GM13977 (cell line): ENCODE data around the gene FBXW9.

Experiments used
- DNase-seq: peaks from one replicate; pipeline ENCODE4 v3.0.0; 2012; ENCODE audit warnings: low spot score
- in situ Hi-C: fragments of 300-500 bp; cut with MboI; formaldehyde crosslinking; loops from one replicate; pipeline ENCODE4 v1.12.0; 2022; ENCODE audit warnings: low sequenced_read_pairs, low pct_unique_long_range_greater_than_20kb, mixed read lengths, inconsistent platforms; ENCODE audit not compliant: unreplicated experiment
- TF ChIP-seq, protein P1 (sequence below): IDR thresholded peaks from 2 replicates; pipeline ENCODE4 v1.5.1; 2012; ENCODE audit warnings: mild to moderate bottlenecking, control low read depth; ENCODE audit not compliant: insufficient read depth; ENCODE audit errors: extremely low read depth, missing control alignments

FBXW9 gene

GRCh38 chr19:12665671-12666264 lies 30.7 kb downstream of the FBXW9 start:
- DNase-seq = peak; percentile 57
- in situ Hi-C loops = no loop called here
- TF ChIP-seq, protein P1, sequence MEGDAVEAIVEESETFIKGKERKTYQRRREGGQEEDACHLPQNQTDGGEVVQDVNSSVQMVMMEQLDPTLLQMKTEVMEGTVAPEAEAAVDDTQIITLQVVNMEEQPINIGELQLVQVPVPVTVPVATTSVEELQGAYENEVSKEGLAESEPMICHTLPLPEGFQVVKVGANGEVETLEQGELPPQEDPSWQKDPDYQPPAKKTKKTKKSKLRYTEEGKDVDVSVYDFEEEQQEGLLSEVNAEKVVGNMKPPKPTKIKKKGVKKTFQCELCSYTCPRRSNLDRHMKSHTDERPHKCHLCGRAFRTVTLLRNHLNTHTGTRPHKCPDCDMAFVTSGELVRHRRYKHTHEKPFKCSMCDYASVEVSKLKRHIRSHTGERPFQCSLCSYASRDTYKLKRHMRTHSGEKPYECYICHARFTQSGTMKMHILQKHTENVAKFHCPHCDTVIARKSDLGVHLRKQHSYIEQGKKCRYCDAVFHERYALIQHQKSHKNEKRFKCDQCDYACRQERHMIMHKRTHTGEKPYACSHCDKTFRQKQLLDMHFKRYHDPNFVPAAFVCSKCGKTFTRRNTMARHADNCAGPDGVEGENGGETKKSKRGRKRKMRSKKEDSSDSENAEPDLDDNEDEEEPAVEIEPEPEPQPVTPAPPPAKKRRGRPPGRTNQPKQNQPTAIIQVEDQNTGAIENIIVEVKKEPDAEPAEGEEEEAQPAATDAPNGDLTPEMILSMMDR = no peak

GRCh38 chr19:12665281-12665573 lies 31.2 kb downstream of the FBXW9 start:
- in situ Hi-C loops = no loop called here
- TF ChIP-seq, protein P1 = no peak
- DNase-seq = peak; percentile 80

- in situ Hi-C loops = no loop called here
- DNase-seq = no peak
- TF ChIP-seq, protein P1 = no peak
These were observed 31.8 kb downstream of the FBXW9 start for GRCh38 chr19:12664406-12665280.

GRCh38 chr19:12660980-12661379 lies 35.5 kb downstream of the FBXW9 start:
- in situ Hi-C loops = no loop called here
- TF ChIP-seq, protein P1 = no peak

GRCh38 chr19:12657966-12658365 lies 38.5 kb downstream of the FBXW9 start:
- in situ Hi-C loops = no loop called here
- no peak for DNase-seq
- TF ChIP-seq, protein P1 = no peak

More at GRCh38 chr19:12660980-12661379, 35.5 kb downstream of the FBXW9 start:
- no peak for DNase-seq

DNA sequence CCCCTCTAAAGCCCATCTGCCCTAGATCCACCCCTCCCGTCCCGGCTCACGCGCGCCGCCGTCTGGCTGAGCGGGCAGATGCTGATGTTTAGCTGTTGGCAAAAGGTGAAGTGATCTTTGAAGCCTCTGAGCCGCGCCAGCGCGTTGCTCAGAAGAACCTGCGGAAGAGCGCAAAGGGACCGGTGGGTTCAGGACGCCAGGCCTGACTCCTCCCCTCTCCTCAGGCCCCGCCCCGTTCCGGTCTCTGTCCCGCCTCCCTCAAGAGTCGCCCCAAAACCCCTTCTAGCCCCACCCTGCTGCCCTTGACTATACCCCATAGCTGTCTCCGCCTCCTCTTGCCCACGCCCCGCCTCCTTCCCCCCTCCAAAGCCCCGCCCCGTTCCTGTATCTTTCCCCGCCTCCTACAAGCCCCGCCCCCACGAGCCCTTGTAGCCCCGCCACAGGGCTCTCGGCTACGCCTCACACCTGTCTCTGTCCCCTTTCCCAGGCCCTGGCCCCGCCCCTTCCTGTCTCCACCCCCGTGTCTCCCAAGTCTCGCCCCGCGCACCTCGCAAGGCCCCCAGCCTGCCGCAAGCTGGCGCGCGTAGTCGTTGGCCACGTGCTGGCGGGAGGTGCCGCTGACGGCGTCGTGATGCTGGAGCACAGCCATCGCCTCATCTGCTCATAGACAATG lies 39.4 kb downstream of the FBXW9 start:
- DNase-seq = peak; percentile 64
- TF ChIP-seq, protein P1 = no peak
- in situ Hi-C loops = no loop called here
